Ammon's horn (tissue), 1 donor: Measurements from ENCODE around the gene UBASH3B.
"Not testable (repeated sequence)": the region's sequence is repeated elsewhere in the genome, so short reads cannot be mapped to it uniquely, and the experiment has no call there.

ENCODE experiments used
- DNase-seq: peaks from one replicate; pipeline ENCODE4 v3.0.0-alpha.2; 2016; ENCODE audit warnings: low spot score

The UBASH3B gene

GRCh38 chr11:122813176-122813893 is 157.8 kb downstream of the UBASH3B start:
- no peak for DNase-seq

DNA sequence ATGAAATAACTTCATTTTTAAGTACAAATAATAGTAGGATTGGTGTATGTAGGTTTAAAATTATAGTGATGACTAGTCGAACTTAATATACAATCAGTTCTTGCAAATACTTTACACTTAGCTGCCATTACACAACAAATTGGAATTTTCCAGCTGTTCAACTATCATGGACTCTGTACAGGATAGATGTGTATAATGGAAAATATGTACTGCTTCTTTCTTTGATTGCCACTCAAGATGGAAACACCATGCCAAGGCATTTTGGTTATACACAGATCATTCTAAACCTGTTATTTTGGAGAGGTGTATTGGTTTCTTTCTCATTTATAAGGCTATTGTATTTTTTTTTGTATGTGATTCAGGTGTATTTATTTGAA is 158.4 kb downstream of the UBASH3B start:
- no peak for DNase-seq

DNA sequence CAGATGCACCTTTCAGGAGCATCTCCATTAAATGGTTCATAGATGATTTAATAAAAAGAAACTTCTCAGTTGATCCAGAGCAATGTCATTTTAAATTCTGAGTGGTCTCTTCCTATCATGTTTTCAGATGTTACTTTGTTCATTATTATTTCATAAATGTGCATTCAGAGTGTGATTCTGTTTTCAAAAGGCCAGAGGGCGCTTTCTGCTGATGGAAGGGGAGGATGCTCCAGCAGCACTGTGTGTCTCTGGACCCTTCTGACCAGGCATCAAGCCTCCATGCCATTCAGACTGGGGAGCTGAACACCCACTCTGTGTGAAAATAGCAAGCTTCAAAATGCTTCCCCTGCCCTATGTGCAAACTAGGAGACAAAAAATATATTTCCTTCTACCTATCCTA is 158.9 kb downstream of the UBASH3B start:
- DNase-seq = no peak

DNA sequence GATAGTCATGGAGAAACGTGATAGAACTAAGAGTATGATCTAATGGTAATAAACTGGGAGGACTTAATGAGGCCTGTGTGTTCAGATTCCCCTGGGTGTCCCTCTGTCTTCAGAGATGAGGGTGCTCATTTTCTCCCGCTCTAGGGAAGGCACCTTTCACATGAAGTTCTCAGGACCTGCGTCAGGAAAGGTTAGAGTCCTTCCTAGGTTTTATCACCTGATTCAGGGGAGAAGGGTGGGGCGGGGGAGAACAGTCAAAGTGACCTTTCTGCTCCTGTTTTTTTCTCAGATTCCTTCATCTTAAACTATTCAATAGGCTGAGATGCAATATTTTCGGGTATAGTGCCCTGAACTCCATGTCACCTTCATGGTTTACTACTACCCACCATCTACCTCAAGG is 160.4 kb downstream of the UBASH3B start:
- no peak for DNase-seq

DNA sequence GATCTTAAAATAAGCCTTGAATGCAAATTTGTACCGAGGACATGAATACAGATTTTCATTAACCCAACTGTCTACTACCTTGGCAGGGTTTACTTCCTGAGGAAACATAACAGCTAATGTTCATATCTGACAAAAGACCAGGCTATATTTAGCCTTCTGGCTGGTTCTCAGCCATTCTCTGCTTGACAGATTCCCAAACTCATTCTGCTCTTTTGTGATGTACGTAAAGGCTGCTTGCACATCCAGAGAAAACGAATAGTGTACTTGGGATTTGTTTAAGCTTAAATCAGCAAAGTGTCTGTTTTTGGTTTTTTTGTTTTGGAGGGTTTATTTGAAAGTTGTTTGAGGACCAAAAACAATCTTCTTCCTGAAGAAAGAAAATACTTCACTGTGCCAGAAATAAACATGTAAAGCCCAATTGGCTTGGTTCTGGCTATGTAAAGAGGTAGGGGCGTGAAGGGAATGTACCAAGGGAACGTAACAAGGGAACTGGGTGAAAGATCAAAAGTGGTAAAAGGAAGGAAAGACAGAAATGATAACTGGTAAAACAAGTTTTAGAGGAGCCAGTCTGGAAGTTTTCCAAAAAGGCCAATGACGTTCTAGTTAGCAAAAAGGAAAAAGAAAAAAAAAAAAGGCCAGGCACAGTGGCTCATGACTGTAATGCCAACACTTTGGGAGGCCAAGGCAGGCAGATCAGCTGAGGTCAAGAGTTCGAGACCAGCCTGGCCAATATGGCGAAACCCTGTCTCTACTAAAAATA is 161.4 kb downstream of the UBASH3B start:
- DNase-seq = peak; percentile 16

DNA sequence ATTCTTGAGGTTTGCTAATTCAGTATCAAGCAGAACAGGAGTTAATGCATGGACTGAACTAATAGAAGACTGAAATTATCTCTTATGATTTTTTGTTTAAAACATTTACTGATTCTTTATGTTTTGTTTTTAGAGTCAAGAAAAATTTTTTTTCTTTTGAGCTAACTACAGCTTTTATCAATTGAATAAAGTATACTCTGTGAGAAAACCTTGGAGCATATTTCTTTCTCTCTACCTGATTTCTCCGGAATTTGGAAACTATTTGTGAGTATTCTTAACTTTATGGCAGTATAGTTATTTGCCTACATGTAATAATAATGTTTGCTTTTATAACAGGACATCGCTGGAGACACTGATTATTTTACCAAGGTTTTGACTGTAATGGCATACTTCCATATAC is 164.6 kb downstream of the UBASH3B start:
- DNase-seq = no peak

DNA sequence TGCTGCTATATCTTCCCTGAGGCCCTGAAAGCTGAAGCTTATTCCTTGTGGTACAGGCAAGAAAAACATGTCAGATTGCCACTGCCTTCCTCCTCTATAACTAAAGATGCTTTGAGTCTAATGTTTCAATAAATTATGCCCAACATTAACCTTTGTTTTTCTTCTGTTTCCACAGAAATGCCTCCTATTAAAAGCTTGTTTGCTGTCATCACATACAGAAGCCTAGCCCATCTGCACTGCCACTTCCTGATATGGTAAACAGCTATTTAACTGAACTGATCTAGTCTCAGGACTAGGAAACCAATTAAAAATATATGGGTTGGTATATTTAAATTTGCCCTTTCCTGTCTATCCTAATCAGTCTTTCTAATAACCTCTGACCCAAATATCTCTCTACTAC is 165.6 kb downstream of the UBASH3B start:
- no peak for DNase-seq

DNA sequence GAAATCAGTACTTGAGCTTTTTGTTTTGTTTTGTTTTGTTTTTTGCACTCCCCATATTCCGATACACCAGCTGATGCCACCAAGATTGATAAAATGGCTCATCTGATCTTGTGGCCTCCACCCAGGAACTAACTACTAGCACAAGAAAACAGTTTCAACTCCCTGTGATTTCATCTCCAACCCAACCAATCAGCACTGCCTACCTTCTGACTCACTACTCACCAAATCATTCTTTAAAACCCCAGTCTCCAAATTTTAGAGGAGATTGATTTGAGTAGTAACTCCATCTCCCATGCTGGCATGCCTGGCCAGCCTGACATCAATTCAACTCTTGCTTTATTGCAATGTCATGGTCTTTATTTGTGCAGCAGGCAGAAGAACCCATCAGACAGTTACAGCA is 166.7 kb downstream of the UBASH3B start:
- no peak for DNase-seq

DNA sequence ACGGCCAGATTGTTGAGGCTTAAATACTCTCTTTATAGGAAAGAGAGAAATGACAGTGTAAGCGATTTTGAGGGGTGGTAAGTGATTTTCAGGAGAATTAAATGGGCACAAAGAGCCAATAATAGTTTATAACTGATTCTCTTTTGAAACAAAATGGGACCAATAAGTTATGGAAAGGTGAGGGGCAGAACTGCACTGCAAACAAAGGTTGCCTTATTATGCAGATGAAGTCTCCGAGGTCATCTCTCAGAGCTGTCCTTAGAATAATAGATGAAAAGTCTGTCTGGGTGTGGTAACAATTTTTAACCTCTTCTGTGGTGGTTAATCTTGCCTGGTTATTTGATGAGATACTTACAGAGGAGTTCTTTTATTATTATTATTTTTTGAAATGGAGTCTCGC is 168.0 kb downstream of the UBASH3B start:
- no peak for DNase-seq

DNA sequence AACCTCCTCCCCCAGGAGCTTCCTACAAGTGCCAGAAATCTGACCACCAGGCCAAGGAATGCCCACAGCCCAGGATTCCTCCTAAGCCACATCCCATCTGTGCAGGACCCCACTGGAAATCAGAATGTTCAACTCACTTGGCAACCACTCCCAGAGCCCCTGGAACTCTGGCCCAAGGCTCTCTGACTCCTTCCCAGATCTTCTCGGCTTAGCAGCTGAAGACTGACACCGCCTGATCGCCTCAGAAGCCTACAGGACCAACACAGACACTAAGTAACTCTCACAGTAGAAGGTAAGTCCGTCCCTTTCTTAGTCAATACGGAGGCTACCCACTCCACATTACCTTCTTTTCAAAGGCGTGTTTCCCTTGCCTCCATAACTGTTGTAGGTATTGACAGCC is 173.8 kb downstream of the UBASH3B start:
- DNase-seq = not testable (repeated sequence)

GRCh38 chr11:122832297-122832696 is 176.8 kb downstream of the UBASH3B start:
- DNase-seq = not testable (repeated sequence)

DNA sequence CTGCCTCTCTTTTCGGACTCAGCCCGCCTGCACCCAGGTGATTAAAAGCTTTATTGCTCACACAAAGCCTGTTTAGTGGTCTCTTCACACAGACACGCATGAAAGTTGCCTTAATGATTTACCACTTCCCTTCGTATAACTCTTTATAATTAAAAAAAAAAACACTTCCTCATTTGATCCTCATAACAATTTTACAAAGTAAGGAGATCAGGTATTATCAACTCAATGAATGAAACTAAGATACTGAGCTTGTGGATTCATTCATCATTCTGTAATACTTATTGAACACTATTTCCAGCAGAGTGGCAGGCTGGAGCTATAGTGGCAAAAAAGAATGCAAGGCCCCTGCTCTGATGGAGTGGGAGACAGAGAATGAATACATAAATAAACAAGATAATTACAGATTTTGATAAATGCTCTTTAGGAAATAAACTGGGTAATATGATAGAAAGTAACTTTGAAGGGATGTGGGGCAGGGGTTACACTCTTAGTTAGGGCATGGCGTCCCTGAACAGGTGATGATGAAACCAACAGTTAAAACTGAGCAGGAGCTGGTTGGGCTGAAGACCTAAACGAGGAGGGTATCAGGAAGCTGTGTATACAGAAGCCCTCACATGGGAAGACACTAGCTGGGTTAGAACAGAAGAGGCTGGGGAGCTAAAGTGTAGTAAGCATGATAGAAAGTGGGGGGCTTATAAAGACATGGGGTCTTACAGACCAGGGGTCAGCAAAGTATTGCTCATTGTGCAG is 177.4 kb downstream of the UBASH3B start:
- no peak for DNase-seq

DNA sequence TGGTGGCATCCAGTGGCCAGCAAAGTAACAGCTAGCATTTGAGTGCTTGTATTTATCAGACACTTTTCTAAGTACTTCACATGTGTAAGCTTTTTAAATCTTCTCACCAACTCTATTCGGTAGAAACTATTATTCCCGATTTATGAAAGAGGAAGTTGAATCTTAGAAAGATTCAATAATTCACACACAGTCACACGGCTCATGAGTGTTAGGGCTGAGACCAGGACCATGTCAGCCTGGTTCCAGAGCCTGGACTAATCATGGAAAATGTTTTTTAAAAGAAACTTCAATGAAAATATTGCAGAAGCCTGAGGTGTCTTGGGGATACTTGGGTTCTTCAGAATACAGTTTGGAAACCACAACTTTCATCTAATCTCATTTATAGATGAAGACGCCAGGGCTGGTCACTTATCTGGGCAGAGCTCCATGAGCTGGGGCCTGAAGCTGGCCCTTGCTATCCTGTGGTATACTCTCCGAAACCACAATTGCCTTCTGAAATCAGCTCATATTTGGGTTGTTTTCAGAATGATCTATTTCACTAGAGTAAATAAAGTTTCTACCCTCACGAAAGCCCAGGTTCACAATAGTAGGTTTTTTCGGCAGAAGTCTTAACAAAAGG is 178.4 kb downstream of the UBASH3B start:
- DNase-seq = no peak

DNA sequence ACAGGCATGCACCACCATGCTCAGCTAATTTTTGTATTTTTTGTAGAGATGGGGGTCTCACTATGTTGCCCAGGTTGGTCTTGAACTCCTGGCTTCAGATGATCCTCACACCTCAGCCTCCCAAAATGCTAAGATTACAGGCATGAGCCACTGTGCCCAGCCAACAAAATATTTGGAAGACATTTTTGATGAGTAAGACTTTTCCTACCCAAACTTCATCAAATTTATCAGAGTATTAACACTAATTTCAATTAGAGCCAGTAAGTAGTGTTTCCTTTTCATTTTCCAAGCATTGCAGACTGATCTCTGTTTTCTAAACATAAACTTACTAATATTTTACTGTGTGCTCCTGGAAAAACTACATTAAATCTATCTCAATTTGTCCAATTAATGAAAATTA is 181.4 kb downstream of the UBASH3B start:
- no peak for DNase-seq

DNA sequence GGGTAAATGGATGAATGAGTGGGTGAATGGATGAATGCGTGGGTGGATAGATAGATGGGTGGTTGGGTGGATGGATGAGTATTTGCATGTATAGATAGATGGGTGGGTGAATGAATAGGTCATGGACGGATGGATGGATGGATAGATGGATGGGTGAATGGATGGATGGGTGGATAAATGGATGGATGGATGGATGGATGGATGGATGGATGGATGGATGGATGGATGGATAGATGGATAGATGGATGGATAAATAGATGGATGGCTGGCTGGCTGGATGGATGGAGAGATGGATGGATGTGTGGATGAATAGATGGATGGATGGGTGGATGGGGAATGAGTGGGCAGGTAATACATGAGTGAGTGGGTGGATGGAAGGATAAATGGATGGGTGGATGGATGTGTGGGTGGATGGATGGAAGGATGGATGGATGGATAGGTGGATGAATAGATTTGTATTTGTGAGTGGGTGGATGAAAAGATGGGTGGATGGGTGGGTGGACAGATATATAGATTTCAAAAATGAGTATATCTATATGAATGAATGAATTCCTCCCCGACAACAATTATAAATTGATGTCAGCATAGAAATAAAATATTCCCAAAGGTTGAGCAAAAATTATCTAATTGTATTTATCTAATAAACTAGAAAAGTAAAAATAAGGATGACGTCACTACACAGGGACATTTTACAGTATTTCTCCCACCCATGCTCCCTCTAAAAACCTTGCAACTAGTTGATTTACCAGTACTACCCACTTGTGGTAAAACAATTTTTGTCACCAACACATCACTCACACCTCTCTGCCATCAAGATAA is 182.2 kb downstream of the UBASH3B start:
- DNase-seq = no peak

GRCh38 chr11:122843281-122844141 is 188.0 kb downstream of the UBASH3B start:
- no peak for DNase-seq

- no peak for DNase-seq
Measured at GRCh38 chr11:122847466-122847865, 191.9 kb downstream of the UBASH3B start.

GRCh38 chr11:122848186-122848585 is 192.7 kb downstream of the UBASH3B start:
- DNase-seq = no peak

GRCh38 chr11:122850076-122850631 is 194.6 kb downstream of the UBASH3B start:
- DNase-seq = no peak

- DNase-seq = peak; percentile 10
Measured at GRCh38 chr11:122851366-122851966, 195.9 kb downstream of the UBASH3B start.
